Erythroblast (primary cell): ENCODE data around the gene RBM42.
"Not testable (repeated sequence)": the region's sequence is repeated elsewhere in the genome, so short reads cannot be mapped to it uniquely, and the experiment has no call there.

Source experiments
- DNase-seq, 2 experiments: peaks; one replicate each; lab custom pipeline; 2025; lab: John Stamatoyannopoulos, UW
- GATA1 ChIP-seq: IDR thresholded peaks from 2 replicates; pipeline ENCODE4 v1.6.1; 2011; ENCODE audit warnings: low read depth, mild to moderate bottlenecking, control low read depth, low read length, moderate library complexity
- POLR2A ChIP-seq: IDR thresholded peaks from 2 replicates; pipeline ENCODE4 v1.6.1; 2011; ENCODE audit warnings: mild to moderate bottlenecking, low read length

The RBM42 gene, protein sequence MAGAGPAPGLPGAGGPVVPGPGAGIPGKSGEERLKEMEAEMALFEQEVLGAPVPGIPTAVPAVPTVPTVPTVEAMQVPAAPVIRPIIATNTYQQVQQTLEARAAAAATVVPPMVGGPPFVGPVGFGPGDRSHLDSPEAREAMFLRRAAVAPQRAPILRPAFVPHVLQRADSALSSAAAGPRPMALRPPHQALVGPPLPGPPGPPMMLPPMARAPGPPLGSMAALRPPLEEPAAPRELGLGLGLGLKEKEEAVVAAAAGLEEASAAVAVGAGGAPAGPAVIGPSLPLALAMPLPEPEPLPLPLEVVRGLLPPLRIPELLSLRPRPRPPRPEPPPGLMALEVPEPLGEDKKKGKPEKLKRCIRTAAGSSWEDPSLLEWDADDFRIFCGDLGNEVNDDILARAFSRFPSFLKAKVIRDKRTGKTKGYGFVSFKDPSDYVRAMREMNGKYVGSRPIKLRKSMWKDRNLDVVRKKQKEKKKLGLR

DNA sequence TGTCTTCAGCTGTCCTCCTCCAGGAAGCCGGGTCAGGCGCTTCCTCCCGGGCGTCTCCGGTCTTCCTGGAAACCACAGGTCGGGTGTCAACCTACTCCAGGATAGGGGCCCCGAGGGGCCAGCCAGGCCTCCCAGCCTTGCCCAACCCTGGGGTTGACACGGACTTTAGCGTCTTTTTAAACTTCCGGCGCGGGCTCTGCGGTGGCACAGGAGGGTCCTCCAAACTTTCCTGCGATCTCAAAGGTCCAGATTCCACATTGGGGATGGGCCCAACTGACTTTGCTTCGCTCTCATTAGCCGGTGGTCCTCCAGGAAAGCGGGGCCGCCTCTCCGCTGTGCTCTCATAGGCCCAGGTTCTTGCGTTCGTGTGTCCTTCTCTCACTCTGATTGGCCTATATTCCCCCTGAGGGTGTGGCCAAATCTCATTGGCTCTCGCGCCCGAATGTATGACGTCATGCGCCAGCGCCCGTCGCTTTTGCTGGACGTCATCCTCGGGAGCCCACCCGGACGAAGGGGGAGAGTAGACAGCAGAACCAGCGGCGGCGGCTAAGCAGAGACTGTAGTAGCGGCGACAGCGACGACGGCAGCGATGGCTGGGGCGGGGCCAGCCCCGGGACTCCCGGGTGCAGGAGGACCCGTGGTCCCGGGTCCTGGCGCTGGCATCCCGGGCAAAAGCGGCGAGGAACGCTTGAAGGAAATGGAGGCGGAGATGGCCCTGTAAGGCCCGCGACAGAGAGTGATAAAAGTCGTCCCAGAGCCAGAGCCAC, at the start of gene RBM42:
Gene RBM42 (plus strand): TSS at position 472 of the 767 bp plus-strand sequence. CDS start 118 bp downstream, at position 590.
- peak; percentile 99 for DNase-seq
- TF ChIP-seq POLR2A = peak; percentile 89
- TF ChIP-seq GATA1 = no peak

DNA sequence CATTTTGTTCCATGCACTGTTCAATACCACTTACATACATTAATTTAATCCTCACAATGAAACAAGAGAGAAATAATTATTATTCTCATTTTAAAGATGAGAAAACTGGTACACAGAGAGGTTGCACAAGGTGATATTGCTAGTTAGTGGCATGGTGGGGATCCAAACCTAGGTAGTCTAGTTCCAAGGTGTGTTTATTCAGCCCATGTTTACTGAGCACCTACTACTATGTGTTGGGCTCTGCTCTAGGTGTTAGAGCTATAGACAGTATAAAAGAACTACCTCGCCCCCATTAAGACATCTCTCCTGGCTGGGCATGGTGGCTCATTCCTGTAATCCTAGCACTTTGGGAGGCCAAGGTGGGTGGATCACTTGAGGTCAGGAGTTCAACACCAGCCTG, 46.1 kb upstream of the RBM42 start:
- TF ChIP-seq POLR2A (no peak), GATA1 (no peak)
- DNase-seq = no peak

DNA sequence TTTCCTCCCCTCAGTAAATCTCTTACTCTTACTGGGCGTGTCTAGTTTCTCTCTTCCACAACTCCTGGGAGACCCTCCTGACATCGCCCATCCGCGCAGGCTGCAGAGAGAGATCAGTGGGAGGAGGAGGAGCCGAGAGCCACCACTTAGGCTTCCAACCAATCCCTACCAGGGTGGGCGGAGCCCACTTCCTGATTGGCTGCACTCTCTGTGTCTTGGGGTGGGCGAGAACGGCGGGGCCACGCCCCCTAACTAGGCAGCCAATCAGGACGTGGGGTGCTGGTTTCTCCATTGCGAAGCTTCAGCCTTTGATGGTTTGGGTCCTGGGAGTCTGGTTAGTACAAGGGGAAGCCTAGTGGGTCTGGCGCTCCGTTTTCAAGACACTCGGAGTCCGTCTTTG, 43.0 kb upstream of the RBM42 start, which contains the start of gene PMIS2:
Gene PMIS2 (plus strand): TSS at position 326 of the 400 bp plus-strand sequence. CDS start 87 bp downstream, outside the sequence.
- DNase-seq = peak; percentile 25 to 31
- no peak for TF ChIP-seq POLR2A
- TF ChIP-seq GATA1 = no peak

GRCh38 chr19:35587321-35587720, 41.5 kb upstream of the RBM42 start:
- TF ChIP-seq POLR2A = no peak
- no peak for TF ChIP-seq GATA1
- no peak for DNase-seq

DNA sequence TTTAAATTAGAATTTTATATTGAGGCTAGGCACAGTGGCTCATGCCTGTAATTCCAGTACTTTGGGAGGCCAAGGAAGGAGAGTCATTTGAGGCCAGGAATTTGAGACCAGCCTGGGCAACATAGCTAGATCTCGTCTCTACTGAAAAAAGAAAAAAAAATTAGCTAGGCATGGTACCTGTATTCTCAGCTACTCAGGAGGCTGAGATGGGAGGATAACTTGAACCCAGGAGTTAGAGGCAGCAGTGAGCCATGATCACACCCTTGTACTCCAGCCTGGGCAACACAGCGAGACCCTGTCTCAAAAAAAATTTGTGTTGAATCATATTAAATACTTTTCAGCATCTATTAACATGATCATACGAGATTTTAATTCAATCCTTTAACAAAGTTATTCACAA, 38.0 kb upstream of the RBM42 start:
- TF ChIP-seq POLR2A = no peak
- no peak for TF ChIP-seq GATA1
- no peak for DNase-seq

DNA sequence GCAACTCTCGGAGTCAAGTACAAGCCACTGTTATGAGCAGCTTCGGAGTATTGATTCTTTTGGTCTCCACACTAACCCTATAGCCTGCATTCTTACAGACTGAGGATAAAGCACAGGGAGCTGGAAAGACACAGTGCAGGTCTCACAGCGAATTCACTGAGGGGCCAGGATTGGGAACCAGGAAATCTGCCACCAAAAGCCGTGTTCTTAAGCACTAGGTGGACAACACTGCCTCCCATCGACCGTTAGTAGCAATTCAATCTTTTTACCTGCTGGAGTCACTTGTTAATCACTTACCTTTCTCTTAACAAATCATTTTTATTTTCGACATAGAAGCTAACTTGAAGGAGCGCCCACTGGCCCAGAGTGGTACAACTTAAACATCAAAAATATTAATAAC, 36.6 kb upstream of the RBM42 start:
- TF ChIP-seq POLR2A = no peak
- no peak for TF ChIP-seq GATA1
- peak; percentile 49 to 63 for DNase-seq

GRCh38 chr19:35595026-35595425, 33.8 kb upstream of the RBM42 start:
- not testable (repeated sequence) for DNase-seq

DNA sequence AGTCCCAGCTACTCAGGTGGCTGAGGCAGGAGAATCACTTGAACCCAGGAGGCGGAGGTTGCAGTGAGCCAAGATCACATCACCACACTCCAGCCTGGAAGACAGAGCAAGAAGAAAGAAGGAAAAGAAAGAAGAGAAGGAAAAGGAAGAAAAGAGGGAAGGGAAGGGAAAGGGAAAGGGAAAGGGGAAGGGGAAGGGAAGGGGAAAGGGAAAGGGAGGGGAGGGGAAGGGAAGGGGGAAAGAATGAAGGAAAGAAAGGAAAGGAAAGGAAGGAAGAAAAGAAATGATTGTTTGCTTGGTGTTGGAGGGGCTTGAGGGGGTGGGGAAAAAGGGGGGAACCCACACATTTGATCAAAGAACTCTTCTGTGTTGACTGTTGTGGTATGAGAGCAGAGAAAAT, 32.9 kb upstream of the RBM42 start:
- no peak for DNase-seq
- TF ChIP-seq GATA1 (no peak), POLR2A (no peak)

GRCh38 chr19:35596366-35596999, 32.4 kb upstream of the RBM42 start:
- TF ChIP-seq POLR2A (no peak), GATA1 (no peak)
- peak in 1 of 2 experiments; percentile 24 for DNase-seq

- DNase-seq = no peak
- TF ChIP-seq GATA1 (no peak), POLR2A (no peak)
These were observed 26.9 kb upstream of the RBM42 start for GRCh38 chr19:35601971-35602370.

GRCh38 chr19:35604436-35604835, 24.4 kb upstream of the RBM42 start:
- not testable (repeated sequence) for DNase-seq

GRCh38 chr19:35607170-35607569, 21.7 kb upstream of the RBM42 start:
- not testable (repeated sequence) for DNase-seq

GRCh38 chr19:35607661-35608060, 21.2 kb upstream of the RBM42 start:
- TF ChIP-seq GATA1 = no peak
- no peak for TF ChIP-seq POLR2A
- DNase-seq = no peak

DNA sequence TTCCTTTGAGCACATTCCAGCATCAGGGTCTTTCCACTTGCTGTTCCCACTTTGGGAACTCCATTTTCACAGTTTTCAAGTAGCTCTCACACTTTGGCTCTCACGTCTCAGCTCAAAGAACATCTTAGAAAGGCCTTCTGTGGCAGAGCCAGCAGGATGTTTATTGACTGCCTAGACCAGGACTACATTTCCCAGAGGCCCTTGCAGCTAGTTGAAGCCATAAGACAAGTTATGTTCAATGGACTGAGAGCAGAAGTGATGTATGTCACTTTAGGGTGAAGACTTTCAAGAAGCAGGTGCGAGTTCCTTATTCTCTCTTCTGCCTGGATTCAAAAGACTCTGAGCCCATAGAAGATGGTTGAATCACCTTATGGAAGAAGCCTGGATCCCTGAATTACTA, 20.6 kb upstream of the RBM42 start:
- TF ChIP-seq POLR2A = no peak
- TF ChIP-seq GATA1 = no peak

More for the DNA sequence above, 20.6 kb upstream of the RBM42 start:
- DNase-seq = no peak
